Muscle layer of colon (tissue), 2 donors: Measurements from ENCODE around the gene UBE2K.
"Not testable (repeated sequence)": the region's sequence is repeated elsewhere in the genome, so short reads cannot be mapped to it uniquely, and the experiment has no call there.

Source experiments
- H3K27ac ChIP-seq: one replicate; pipeline ENCODE4 v1.7.0; 2013; ENCODE audit warnings: low read depth, mild to moderate bottlenecking, low read length, moderate library complexity
- H3K27me3 ChIP-seq, 2 donors: one replicate each; pipeline ENCODE4 v1.7.0; 2013; ENCODE audit warnings: low read length in 2 of 2, mild to moderate bottlenecking in 2 of 2; ENCODE audit not compliant: insufficient read depth in 2 of 2, control insufficient read depth in 1 of 2
- H3K36me3 ChIP-seq: one replicate; pipeline ENCODE4 v1.7.0; 2013; ENCODE audit warnings: mild to moderate bottlenecking, low read length; ENCODE audit not compliant: insufficient read depth
- H3K4me1 ChIP-seq: one replicate; pipeline ENCODE4 v1.7.0; 2013; ENCODE audit warnings: mild to moderate bottlenecking, low read length; ENCODE audit not compliant: insufficient read depth
- H3K4me3 ChIP-seq, 2 donors: one replicate each; pipeline ENCODE4 v1.7.0; 2013; ENCODE audit warnings: low read length in 2 of 2, low read depth in 1 of 2, mild to moderate bottlenecking in 1 of 2, moderate library complexity in 1 of 2
- H3K9ac ChIP-seq: one replicate; pipeline ENCODE4 v1.7.0; 2013; ENCODE audit warnings: low read length
- H3K9me3 ChIP-seq: one replicate; pipeline ENCODE4 v1.7.0; 2013; ENCODE audit warnings: mild to moderate bottlenecking, low read length
- donor health status: abdominal sarcoma.
- donor health status: Adenocarcinoma of cecum.

Gene UBE2K

DNA sequence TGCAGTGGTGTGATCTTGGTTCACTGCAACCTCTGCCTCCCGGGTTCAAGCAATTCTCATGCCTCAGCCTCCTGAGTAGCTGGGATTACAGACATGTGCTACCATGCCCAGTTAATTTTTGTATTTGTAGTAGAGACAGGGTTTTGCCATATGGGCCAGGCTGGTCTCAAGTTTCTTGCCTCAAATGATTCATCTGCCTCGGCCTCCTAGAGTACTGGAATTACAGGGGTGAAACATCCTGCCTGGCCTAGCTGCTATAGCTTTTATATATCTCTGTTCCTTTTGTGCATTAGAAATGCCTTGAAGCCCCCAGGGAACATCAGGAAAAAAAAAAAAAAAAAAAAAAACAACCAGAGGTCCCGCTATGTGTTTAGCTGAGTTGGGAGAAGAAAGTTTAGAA is 34.8 kb downstream of the UBE2K start:
- Histone ChIP-seq H3K4me1 (no peaks in the 10 kb centered on the region), H3K9ac (no peak overlapping the region), H3K9me3 (no peaks in the 10 kb centered on the region), H3K27me3 (no peaks in the 10 kb centered on the region), H3K4me3 (no peak overlapping the region), H3K36me3 (no peaks in the 10 kb centered on the region), H3K27ac (no peak overlapping the region)

DNA sequence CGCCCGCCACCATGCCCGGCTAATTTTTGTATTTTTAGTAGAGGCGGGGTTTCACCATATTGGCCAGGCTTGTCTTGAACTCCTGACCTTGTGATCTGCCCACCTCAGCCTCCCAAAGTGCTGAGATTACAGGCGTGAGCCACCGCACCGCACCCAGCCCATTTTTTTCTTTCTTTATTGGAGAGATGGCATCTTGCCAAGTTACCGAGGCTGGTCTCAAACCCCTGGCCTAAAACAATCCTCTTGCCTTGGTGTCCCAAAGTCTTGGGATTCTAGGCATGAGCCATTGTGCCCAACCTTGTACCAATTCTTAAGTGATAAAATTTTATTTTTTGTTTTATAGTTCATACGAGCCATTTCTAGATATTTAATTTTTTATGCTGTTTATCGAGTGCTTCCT is 41.7 kb downstream of the UBE2K start:
- H3K4me3 ChIP-seq, H3K27ac ChIP-seq, H3K9ac ChIP-seq, H3K9me3 ChIP-seq, H3K27me3 ChIP-seq, H3K36me3 ChIP-seq, H3K4me1 ChIP-seq: not testable (repeated sequence)

DNA sequence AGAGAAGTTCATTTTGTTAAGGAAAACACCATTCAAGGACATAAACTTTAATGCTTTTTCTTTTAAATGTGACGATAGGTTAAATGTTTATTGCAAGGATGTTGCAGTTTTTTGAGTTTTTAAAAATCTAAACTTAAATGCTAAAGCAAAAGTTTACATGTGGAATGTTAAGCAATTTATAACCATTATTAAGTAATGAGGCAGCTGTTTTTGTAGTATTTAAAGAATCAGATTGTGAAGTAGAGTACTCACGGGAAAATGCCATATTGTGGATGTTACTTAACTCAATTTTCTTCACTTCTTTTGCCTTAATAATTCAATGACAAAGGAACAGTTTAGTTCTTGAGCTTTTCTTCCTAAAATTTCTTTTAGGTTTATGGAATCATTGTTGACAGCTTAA is 43.5 kb downstream of the UBE2K start:
- no peaks in the 10 kb centered on the region for H3K27me3 ChIP-seq

DNA sequence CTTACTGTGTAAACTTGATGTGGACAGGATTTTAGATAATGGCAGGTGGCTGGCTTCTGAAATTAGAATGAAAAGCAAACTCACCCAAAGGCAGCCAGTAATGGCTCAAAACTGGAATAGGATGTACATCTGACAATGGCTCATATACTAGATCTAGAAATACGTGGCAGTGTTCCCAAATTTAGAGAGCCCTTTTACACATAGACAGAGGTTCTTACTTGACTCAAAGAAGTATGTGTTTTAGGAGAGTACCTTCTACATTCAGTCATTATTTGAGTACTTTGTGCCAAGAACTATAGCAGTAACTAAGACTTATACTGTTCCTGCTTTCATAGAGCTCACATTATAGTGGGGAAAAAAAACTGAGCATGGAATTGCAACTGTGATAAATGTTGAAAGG is 48.0 kb downstream of the UBE2K start:
- Histone ChIP-seq H3K27ac (no peak overlapping the region), H3K4me1 (no peaks in the 10 kb centered on the region), H3K9me3 (no peaks in the 10 kb centered on the region), H3K4me3 (no peak overlapping the region), H3K27me3 (no peaks in the 10 kb centered on the region), H3K36me3 (peaks cover 15% of the 10 kb centered on the region), H3K9ac (no peak overlapping the region)

More for the DNA sequence above, 43.5 kb downstream of the UBE2K start:
- no peaks in the 10 kb centered on the region for H3K9me3 ChIP-seq
- no peak overlapping the region for H3K9ac ChIP-seq
- peaks cover 10% of the 10 kb centered on the region for H3K36me3 ChIP-seq
- no peak overlapping the region for H3K27ac ChIP-seq
- H3K4me3 ChIP-seq, result no peak overlapping the region
- no peaks in the 10 kb centered on the region for H3K4me1 ChIP-seq

DNA sequence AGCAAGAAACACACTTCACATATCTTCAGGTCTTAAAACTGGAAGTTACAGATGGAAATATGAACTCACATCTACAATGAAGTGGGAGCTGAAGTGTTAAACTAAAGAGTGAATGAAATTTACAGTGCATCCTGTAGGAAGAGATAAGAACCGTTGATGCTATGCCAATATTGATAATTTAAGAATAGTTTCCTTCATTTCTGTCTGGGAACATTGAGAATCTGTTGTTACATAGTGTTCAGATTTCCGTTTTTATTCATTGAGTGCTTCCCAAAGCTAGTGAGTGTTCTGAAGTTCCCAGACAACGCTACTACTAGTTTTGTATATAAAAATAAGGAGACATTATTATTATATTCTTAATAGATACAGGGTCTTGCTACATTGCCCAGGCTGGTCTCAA is 52.3 kb downstream of the UBE2K start:
- Histone ChIP-seq H3K4me1 (no peaks in the 10 kb centered on the region), H3K9me3 (no peaks in the 10 kb centered on the region), H3K36me3 (peaks cover 11% of the 10 kb centered on the region), H3K27ac (no peak overlapping the region), H3K27me3 (no peaks in the 10 kb centered on the region), H3K9ac (no peak overlapping the region), H3K4me3 (no peak overlapping the region)

DNA sequence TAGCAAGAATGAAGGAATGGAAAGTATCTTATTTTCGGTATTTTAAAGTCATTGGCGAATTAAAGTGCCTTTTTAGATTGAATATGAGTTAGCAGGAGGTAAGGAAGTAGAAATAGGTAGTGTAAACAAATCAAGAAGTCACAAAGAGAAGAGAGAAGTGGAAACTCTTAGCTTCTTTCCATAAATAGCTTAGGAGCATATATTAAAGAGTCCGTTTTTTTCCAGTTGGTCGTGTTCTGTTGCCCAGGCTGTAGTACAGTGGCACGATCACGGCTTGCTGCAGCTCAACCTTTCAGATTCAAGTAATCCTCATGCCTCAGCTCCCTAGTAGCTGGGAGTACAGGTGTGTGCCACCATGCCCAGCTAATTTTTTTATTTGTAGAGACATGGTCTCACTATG is 56.4 kb downstream of the UBE2K start:
- Histone ChIP-seq H3K27me3 (no peaks in the 10 kb centered on the region), H3K9me3 (no peaks in the 10 kb centered on the region), H3K36me3 (peaks cover 15% of the 10 kb centered on the region), H3K4me1 (no peaks in the 10 kb centered on the region), H3K4me3 (no peak overlapping the region), H3K9ac (no peak overlapping the region), H3K27ac (no peak overlapping the region)

DNA sequence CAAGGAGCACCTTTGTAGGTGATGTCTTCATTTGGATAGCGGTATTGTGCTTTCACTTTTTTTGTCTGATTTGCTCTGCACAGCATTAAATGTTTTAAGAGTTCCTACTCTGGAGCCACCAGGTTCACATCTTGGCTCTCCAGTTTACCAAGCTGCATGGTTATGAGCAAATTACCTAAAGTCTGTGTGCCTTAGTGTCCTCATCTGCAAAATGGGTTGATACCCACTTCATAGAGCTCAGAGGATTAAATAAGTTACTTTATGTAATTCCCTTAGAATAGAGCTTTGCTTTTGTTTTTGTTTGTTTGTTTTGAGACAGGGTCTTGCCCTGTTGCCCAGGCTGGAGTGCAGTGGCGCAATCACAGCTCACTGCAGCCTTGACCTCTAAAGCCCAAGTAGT is 58.2 kb downstream of the UBE2K start:
- no peak overlapping the region for H3K27ac ChIP-seq
- H3K4me3 ChIP-seq, result no peak overlapping the region
- H3K36me3 ChIP-seq, result peaks cover 25% of the 10 kb centered on the region
- no peaks in the 10 kb centered on the region for H3K4me1 ChIP-seq
- H3K9ac ChIP-seq, result no peak overlapping the region
- no peaks in the 10 kb centered on the region for H3K9me3 ChIP-seq
- H3K27me3 ChIP-seq, result no peaks in the 10 kb centered on the region

DNA sequence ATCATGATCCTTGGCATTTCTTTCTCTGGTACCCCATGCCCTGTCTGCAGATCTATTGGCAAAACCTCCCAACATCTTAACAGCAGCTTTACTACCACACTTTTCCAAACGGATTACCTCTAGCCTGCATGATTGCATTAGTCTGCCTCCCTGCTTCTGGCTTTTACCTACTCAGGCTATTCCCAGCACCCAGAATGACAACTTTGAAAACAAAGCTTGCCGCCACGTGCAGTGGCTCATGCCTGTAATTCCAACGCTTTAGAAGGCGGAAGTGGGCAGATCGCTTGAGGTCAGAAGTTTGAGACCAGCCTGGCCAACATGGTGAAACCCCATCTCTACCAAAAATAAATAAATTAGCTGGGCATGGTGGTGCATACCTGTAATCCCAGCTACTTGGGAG is 60.2 kb downstream of the UBE2K start:
- H3K9ac ChIP-seq, result no peak overlapping the region
- no peak overlapping the region for H3K27ac ChIP-seq
- H3K9me3 ChIP-seq, result no peaks in the 10 kb centered on the region
- H3K36me3 ChIP-seq, result peaks cover 29% of the 10 kb centered on the region
- H3K4me1 ChIP-seq, result no peaks in the 10 kb centered on the region
- H3K4me3 ChIP-seq, result no peak overlapping the region
- H3K27me3 ChIP-seq, result no peaks in the 10 kb centered on the region

DNA sequence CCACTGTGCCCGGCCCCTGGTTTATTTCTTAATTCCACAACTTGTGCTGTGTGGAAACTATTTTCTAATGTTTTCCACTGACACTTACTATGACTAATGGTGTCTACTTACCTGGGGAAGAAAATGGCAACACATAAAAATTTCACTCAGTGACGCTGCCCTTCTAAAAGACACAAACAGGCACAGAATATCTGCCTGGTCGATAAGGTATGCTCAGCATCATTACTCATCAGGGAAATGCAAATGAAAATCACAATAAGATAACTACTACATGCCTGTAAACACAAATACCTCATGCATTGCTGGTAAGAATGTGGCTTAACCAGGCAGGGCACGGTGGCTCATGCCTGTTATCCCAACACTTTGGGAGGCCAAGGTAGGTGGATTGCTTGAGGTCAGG is 61.6 kb downstream of the UBE2K start:
- no peaks in the 10 kb centered on the region for H3K27me3 ChIP-seq
- no peak overlapping the region for H3K27ac ChIP-seq
- no peak overlapping the region for H3K9ac ChIP-seq
- H3K36me3 ChIP-seq, result peaks cover 29% of the 10 kb centered on the region
- H3K4me3 ChIP-seq, result no peak overlapping the region
- no peaks in the 10 kb centered on the region for H3K9me3 ChIP-seq
- no peaks in the 10 kb centered on the region for H3K4me1 ChIP-seq

DNA sequence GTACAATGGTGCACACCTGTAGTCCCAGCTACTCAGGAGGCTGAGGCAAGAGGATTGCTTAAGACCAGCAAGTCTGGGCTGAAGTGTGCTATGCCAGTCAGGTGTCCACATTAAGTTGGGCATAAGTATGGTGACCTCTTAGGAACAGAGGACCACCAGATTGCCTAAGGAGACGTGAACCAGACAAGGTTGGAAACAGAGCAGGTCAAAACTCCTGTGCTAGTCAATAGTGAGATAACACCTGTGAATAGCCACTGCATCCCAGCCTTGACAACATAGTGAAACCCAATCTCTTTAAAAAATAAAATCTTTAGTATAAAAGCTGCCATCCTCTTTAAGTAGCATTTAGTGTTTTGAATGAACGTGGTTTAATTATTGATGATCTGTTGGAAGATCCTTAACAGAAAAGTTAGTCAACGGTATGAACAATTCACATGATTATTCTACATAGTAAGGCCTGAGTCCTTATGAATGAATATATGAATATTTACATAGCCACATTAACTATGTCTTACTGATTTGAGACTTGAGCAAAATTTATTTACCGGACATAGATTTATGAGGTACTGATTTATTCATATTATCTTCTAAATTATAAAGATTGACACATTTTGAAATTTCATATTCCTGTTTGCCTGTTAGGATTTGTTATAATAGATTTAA is 63.2 kb downstream of the UBE2K start:
- no peak overlapping the region for H3K4me3 ChIP-seq
- H3K4me1 ChIP-seq, result no peaks in the 10 kb centered on the region
- H3K27ac ChIP-seq, result no peak overlapping the region
- H3K36me3 ChIP-seq, result peaks cover 30% of the 10 kb centered on the region
- H3K27me3 ChIP-seq, result no peaks in the 10 kb centered on the region
- no peak overlapping the region for H3K9ac ChIP-seq
- no peaks in the 10 kb centered on the region for H3K9me3 ChIP-seq

DNA sequence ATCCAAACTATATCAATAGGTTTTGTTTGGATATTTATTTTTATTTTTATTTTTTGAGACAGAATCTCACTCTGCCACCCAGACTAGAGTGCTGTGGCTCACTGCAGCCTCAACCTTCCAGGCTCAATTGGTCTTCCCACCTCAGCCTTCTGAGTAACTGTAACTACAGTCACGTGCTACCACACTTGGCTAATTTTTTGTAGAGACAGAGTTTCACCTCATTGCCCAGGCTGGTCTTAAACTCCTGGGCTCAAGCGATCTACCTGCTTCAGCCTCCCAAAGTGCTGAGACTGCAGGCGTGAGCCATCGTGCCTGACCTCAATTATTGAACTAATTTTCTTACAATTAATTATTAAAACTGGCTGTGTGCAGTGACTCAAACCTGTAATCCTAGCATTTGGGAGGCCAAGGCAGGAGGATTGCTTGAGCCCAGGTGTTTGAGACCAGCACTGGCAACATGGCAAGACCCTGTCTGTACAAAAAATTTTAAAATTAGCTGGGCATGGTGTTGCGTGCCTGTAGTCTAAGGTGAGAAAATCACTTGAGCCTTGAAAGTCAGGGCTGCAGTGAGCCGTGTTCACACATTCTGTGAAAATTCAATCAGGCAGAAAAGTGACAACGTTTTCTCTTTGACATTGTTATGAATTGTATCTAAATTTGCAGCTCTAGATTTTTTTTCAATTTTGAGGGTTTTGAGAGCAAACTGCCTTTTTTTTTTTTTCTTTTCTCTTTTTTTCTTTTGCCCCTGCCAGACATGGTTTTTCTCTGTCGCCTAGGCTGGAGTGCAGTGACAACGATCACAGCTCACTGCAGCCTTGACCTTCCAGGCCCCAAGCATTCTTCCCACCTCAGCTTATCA is 66.0 kb downstream of the UBE2K start:
- H3K9ac ChIP-seq, result no peak overlapping the region
- H3K27ac ChIP-seq, result no peak overlapping the region
- H3K36me3 ChIP-seq, result peaks cover 28% of the 10 kb centered on the region
- H3K9me3 ChIP-seq, result no peaks in the 10 kb centered on the region
- H3K4me1 ChIP-seq, result no peaks in the 10 kb centered on the region
- no peaks in the 10 kb centered on the region for H3K27me3 ChIP-seq
- H3K4me3 ChIP-seq, result no peak overlapping the region

DNA sequence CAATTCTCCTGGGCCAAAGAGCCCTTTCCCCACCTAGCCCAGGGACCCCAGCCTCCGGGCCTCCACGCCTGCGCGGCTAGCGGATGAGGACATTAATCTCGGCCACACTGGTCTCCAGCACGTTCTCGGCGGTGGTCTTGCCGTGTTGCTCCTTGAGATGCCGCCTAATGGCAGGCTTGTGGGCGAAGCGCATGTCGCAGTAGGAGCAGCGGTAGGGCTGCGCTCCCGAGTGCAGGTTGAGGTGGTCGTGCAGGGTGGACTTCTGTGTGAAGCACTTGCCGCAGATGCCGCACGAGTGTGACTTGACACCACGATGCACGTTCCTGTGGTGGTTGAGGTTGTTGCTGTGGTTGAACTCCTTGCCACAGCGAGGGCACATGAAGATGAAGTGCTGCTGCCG is 72.1 kb downstream of the UBE2K start:
- Histone ChIP-seq H3K27ac (no peak overlapping the region), H3K9ac (no peak overlapping the region), H3K9me3 (no peaks in the 10 kb centered on the region), H3K4me3 (no peak overlapping the region), H3K4me1 (no peaks in the 10 kb centered on the region), H3K27me3 (no peaks in the 10 kb centered on the region), H3K36me3 (peaks cover 13% of the 10 kb centered on the region)
